ENCODE measurements around the gene SLC18A3.

GRCh38 chr10:49593564-49593875 lies 16.6 kb upstream of the SLC18A3 start:
- TF ChIP-seq, protein P1, sequence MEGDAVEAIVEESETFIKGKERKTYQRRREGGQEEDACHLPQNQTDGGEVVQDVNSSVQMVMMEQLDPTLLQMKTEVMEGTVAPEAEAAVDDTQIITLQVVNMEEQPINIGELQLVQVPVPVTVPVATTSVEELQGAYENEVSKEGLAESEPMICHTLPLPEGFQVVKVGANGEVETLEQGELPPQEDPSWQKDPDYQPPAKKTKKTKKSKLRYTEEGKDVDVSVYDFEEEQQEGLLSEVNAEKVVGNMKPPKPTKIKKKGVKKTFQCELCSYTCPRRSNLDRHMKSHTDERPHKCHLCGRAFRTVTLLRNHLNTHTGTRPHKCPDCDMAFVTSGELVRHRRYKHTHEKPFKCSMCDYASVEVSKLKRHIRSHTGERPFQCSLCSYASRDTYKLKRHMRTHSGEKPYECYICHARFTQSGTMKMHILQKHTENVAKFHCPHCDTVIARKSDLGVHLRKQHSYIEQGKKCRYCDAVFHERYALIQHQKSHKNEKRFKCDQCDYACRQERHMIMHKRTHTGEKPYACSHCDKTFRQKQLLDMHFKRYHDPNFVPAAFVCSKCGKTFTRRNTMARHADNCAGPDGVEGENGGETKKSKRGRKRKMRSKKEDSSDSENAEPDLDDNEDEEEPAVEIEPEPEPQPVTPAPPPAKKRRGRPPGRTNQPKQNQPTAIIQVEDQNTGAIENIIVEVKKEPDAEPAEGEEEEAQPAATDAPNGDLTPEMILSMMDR (IDR thresholded peaks at IDR 0.05): no peak
- no peak for TF ChIP-seq EP300 (IDR thresholded peaks at IDR 0.05; ENCODE audit: borderline replicate concordance in 1 of 2, low read depth in 1 of 2, low read length in 1 of 2)
- no peak for TF ChIP-seq TAF1 (IDR thresholded peaks at IDR 0.05; ENCODE audit: borderline replicate concordance, low read depth, low read length)
- no peak for TF ChIP-seq FOSL2 (IDR thresholded peaks at IDR 0.05; ENCODE audit: borderline replicate concordance, low read depth)
